Posterior cingulate gyrus (tissue), 11 donors: ENCODE data around the gene CD55.

Source experiments
- DNase-seq, 10 donors: peaks; one replicate each; pipeline versions ENCODE4 v3.0.0 to v3.0.0-alpha.2; 2020 to 2021; ENCODE audit warnings: mixed read lengths in 3 of 10
- intact Hi-C: fragments of 100-400 bp; cut with DNase I; formaldehyde crosslinking; loops from one replicate; pipeline ENCODE4 v1.15.1; 2023

The CD55 gene, protein sequence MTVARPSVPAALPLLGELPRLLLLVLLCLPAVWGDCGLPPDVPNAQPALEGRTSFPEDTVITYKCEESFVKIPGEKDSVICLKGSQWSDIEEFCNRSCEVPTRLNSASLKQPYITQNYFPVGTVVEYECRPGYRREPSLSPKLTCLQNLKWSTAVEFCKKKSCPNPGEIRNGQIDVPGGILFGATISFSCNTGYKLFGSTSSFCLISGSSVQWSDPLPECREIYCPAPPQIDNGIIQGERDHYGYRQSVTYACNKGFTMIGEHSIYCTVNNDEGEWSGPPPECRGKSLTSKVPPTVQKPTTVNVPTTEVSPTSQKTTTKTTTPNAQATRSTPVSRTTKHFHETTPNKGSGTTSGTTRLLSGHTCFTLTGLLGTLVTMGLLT

DNA sequence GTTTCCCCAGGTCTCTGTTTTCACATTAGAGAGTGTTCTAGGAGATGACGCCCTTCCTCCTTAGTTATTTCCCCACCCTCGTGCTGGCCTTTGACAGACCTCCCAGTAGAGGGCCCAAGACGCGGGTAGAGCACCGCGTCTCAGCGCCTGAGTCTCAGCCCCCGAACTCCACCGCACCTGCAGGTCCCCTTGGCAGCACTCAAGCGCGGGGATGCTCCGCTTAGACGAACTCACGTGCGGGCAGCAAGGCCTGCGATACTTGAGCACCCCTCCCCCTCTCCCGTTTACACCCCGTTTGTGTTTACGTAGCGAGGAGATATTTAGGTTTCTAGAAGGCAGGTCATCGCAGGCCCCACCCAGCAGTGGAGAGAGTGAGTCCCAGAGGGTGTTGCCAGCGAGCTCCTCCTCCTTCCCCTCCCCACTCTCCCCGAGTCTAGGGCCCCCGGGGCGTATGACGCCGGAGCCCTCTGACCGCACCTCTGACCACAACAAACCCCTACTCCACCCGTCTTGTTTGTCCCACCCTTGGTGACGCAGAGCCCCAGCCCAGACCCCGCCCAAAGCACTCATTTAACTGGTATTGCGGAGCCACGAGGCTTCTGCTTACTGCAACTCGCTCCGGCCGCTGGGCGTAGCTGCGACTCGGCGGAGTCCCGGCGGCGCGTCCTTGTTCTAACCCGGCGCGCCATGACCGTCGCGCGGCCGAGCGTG, at the start of gene CD55:
TSS of gene CD55 (plus strand) at position 600 of the 711 bp plus-strand sequence. CDS start at position 688, 88 bp downstream.
- peak; percentile 69 to 98 (median 84) for DNase-seq
- intact Hi-C loops: loop anchor here (5.0 to 10.0 kb wide), 2 partner anchors 81 to 266 kb away; partner anchors contain the start of genes PFKFB2 and YOD1

DNA sequence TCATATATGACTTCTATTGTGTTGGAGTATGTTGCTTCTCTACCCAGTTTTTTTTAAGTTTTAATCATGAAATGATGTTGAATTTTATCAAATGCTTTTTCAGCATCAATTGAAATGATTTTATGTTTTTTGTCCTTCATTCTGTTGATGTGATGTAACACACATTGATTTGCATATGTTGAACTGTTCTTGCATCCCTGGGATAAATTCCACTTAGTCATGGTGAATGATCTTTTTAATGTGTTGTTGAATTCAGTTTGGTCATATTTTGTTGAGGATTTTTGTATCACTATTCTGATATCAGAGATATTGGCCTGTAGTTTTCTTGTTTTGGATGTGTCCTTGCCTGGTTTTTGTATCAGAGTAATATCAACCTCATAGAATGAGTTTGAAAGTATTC, 46.6 kb upstream of the CD55 start:
- intact Hi-C loops: no loop called here
- no peak for DNase-seq

DNA sequence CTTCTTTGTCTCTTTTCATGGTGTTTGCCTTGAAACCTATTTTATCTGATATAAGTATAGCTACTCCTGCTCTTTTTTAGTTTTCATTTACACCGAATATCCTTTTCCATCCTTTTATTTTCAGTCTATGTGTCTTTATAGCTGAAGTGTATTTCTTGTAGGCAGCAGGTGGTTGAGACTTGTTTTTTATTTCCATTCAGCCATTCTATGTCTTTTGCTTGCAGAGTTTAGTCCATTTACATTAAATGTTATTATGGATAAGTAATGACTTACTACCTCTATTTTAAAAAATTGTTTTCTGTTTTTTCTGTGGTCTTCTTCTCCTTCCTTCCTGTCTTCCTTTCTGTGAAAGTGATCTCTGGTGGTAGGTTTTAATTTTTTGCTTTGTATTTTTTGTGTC, 45.0 kb upstream of the CD55 start:
- intact Hi-C loops: no loop called here
- DNase-seq: no peak

DNA sequence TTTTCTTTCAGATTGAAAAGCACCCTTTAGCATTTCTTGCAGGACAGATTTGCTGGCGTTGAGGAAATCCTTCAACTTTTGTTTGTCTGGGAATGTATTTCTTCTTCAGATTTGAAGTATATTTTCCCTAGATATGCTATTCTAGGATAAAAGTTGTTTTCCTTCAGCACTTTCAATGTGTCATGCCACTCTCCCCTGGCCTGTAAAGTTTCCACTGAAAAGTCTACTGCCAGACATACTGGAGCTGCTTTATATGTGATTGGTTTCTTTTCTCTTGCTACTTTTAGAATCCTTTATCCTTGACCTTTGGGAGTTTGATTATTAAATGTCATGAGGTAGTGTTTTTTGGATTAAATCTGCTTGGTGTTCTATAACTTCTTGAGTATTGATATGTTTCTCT, 44.2 kb upstream of the CD55 start:
- DNase-seq: no peak
- intact Hi-C loops: no loop called here

DNA sequence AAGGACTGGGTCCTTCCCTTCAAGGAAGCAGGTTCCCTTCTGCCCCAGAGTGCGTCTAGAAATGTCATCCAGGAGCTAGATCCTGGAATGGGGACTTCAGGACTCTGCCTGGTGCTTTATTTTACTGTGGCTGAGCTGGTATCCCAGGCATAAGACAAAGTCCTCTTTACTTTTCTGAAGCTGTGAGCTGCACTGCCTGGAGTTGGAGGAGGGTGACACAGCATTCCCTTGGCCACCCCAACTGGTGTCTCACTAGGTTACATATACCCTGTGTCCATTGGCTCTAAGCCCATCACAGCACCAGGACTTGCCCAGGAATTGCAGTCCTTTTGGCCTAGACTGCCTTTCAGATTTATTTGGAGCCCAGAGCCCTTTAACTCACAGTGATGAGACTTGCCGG, 41.8 kb upstream of the CD55 start:
- no peak for DNase-seq
- intact Hi-C loops: no loop called here

DNA sequence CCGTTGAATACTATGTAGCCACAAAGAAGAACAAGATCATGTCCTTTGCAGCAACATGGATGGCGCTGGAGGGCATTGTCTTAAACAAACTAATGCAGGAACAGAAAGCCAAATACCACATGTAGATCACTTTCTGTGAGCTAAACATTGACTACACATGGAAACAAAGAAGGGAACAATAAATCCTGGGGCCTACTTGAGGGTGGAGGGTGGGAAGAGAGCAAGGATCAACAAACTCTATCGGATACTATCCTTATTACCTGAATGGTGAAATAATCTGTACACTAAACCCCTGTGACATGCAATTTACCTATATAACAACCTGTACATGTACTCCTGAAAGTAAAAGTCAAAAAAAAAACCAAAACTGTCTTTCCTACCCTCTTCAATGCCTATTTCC, 40.8 kb upstream of the CD55 start:
- intact Hi-C loops: no loop called here
- DNase-seq: no peak

DNA sequence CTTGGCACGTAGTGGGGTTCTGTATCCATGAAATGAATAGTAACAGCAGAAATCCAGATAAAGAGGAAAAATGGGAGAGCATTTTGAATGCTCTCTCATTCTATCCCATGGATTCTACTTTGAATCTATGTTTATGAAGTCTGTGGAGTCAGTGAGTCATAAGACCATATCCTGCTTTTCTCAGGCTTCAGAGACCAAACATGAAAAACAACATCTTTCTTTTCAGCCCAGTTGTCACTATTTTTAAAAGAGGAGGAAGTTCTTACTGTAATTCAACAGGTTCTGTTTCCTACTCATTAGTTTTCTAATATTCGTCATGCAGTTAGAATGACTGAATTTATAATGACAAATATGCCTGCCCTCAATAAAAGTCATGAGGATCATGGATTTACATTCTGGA, 39.4 kb upstream of the CD55 start:
- no peak for DNase-seq

DNA sequence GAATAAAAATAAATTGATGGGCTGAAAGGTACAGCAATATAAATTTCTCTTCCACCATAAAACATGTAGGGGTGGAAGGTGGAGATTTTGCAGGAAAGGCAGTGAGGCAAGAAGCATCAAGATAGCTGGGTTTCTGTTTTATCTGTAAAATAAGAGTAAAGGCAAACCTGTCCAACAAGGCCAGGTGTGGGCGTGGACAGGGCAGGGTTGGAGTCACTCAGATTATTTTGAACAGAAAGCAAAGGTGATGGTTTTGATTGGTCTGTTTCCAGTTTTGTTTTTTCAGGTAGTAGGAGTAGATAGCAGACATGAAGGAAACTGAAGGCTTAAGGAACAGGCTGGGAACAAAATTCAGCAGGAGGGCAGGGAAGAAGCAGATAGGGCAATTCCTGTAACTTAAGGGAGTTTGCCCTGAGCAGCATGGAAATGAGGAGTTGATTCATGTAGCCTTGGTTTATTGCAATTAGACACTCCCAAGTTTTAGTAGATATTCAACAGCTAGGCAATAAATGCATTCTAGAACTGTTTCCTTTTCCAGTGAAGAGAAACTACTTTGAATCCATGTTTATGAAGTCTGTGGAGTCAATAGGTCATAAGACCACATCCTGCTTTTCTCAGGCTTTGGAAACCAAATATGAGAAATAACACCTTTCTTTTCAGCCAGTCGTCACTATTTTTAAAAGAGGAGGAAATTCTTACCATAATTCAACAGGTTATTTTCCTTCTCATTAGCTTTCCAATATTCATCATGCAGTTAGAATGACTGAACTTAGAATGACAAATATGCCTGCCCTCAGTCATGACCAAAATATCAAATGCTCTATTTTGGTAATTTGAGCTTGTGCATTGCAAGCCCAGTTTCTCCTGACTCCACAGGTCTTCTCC, 38.7 kb upstream of the CD55 start:
- intact Hi-C loops: no loop called here
- no peak for DNase-seq

More for the DNA sequence above, 39.4 kb upstream of the CD55 start:
- intact Hi-C loops: no loop called here

DNA sequence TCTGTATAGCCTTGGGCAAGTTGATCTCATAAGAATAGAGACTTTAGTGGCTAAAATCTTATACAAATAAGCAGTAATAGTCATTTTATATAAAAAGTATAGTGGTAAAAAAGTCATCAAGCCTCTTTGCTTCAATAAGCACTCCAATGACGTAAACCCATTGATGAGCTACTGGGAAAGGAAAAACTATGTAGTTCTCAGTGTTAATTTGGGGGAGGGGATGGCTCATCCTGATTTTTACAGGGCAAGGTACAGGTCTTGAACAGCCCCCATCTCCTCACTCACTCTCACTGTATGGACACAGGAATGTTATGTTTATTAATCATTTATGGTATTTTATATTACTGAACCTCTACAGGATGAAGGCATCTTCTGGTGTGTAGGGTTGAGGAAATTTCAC, 38.1 kb upstream of the CD55 start:
- no peak for DNase-seq
- intact Hi-C loops: no loop called here

DNA sequence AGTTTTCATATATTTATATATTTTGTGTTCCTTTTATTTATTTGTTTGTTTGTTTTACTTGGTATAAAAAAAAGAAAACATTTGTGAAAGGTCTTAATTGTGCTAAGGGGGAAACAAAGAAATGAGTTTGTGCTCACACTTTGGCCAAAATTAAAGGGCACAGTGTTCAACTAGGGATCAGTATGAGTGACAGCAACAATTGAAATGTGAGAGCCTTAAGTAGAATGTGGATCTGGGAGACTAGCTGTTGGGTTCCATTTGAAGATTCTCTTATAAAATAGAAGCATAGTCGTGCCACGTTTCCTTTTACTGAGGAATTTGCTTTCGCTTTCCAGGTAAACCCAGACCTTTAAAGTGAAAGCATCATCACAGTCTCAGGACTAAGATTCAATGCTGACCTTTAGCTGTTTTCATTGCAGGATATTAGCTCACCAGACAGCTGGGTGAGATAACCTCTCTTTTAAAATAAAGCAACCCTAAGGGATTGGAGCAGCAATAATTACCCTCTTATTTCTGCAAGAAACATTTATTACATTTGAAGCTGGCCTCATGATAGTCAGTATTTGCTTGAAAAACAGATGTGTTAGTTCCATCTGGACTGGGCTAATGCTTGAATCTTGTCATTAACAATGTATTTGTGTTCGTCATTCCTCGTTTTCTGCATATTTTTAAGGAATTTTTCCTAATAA, 37.1 kb upstream of the CD55 start:
- no peak for DNase-seq
- intact Hi-C loops: no loop called here

DNA sequence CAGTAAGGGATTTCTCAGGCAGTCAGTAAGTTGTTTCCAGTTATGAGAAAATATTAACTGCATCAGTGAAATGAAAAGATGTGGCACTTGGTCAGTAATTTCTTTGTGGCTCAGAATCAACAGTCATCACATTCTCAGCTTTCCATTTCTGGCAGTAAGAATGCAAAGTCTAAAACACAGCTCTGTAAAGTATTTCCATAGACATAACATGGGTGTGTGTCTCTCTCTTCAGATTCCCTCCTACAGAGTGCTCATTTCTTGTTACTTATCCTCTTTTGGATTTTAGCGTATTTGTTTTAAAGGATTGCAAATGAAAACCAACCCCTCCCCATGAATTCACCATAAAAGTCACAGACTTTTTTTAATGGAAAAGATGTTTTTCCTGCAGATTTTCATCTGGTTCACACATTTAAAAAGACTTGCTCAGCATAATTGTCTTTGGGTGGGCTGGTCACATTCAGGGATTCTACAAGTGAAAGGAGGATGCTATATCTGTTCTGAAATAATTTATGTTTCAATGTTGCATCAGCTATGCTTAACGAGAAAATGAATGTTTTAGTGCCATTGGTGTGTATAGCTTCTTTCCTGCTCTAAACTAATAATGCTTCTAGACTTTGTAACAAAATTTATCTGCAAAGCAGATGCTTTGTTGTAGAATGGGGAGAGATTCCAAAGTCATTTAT, 34.6 kb upstream of the CD55 start:
- intact Hi-C loops: no loop called here
- no peak for DNase-seq

DNA sequence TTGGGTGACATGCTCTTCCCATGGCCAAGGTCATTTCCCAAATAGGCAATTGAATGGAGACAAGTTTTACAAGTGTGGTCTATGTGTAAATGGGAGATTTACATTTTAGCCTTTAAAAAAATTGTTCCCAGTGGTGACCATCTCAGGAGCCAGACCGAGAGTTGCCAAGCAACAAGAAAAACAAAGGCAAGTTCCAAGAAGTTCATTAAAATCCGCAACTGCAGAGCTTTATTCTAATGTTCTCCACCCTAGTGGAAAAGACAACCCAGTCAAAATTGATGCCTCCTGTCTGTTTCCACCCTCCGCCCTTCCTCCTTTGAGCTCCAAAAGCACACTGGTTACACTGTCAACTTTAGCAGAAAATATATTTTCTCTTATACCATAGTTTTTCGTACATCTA, 33.2 kb upstream of the CD55 start:
- no peak for DNase-seq
- intact Hi-C loops: no loop called here

DNA sequence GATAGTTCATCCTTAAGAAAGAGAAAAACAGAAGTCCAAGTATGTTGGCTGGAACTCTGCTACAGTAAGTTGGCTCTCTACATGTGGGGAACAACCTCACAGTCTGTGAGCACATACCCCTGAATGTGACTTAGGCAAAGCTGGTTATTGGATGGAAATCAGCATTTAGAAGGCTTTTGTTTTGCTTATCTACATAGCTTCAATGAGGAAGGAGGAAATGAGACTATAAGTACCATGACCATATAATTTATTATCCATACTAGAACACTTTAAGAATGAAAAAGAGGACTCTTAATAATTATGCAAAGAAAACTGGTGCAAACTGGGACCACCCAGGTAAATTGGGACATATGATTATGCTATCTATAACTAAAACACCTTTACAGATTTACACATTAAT, 31.7 kb upstream of the CD55 start:
- intact Hi-C loops: no loop called here
- DNase-seq: no peak

DNA sequence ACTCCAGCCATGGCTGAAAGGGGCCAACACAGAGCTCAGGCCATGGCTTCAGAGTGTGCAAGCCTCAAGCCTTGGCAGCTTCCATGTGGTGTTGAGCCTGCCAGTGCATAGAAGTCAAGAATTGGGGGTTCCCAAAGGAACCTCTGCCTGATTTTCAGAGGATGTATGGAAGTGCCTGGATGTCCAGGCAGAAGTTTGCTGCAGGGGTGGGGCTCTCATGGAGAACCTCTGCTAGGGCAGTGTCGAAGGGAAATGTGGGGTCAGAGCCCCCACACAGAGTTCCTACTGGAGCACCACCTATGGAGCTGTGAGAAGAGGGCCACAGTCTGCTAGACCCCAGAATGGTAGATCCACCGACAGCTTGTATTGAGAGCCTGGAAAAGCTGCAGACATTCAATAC, 29.8 kb upstream of the CD55 start:
- no peak for DNase-seq
- intact Hi-C loops: no loop called here

DNA sequence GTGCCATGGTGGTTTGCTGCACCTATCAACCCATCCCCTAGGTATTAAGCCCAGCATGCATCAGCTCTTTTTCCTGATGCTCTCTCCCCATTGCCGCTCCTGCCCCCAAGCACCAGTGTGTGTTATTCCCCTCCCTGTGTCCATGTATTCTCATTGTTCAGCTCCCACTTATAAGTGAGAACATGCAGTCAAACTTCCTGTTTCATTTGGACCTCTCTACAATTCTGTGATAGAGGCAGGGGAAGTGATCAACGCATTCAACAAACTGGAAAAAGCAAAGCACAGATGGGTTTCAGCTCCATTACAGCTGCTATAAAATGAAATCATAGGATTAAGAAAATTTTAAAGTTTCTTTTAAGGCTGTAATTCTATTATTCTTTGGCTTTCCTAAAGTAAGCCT, 23.3 kb upstream of the CD55 start:
- DNase-seq: no peak
- intact Hi-C loops: no loop called here

DNA sequence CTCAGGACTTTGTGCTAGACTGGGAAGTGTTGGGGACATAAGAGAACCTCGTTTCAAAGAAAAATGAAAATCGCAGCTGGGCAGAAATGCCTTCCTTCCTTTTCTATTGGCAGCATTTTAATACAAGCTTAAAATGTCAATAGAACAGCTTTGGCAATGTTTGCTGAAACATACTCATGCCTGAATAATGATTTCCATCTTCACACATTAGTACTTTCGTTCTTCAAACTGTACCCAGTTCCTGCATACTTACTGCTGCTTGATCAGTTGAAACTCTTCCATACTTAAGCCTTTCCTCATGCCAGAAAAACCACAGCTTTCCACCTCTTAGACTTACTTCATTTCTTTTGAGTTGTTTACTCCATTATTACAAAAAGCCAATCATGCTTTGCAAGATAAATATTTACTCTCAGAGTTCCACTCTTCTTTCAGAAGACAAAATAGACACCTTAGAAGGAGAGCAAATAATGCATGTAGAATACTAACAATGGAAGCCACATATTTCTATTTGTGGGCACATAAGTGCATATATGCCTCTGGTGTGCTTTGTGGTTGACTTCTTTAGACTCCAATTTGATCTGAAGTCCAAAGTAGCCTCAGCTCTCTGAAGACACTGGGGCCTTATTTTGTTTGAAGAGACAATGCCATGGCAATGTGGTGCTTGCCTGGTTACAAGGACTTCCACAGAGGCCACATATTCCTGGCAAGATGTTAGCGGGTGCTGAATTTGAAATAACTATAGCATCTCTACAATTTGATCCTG, 22.7 kb upstream of the CD55 start:
- intact Hi-C loops: no loop called here
- no peak for DNase-seq

DNA sequence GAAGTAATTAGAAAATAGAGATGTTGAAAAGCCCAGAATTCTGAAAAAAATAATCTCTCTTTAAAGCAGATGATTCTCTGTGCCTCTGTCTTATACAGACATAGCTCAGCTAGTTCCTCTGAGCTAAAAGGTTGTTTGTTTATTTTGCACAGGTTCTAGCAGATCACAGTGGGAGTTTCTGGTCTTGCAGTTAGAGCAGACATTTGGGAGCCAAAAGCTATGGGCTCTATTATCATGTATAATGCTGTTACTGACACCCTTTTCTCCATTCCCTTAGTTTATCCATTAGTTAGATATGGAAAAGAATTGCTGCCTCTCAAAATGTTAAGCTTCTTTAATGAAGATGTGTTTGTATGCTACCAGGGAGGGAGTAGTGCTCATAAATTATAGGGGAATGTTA, 20.5 kb upstream of the CD55 start:
- intact Hi-C loops: no loop called here
- DNase-seq: no peak

DNA sequence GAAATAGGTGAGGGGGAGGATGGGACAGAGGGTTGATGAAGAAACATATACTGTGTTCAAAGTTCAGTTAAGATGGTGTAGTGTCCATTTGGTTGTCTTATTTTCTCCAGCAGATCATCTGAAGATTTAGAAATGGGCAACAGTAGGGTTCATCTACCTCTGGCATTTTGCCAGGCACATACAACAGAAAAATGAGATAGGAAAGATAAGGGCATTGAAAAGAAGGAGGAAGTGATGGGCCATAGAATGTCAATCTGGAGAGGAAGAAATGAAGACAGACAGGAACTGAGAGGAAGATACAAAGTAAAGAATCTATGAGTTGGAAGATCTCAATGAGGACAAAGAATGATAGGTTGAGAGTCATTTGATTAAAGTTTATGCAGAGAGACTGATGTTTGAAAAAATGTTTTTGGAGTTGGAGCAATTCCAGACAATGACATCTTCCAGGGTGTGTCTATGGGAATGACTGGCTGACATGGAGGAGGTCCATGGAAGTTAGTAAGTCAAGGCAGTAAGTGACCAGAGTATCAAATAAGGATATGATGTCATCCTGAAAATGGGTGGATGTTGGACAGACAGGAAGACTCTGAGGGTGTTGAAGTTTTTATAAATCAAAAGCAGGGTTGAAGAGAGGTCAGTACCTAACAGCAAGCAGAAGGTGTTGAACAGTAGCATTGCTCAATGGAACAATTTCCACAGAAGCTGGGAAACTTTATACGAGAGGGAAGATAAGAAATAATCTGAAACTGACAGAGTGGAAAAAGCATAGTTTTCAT, 18.7 kb upstream of the CD55 start:
- intact Hi-C loops: no loop called here
- no peak for DNase-seq
